WTC11 (cell line): ENCODE measurements around the gene LGALS9B.
A peak's percentile ranks its signal among the peaks of the same experiment; 100 is the strongest.
"Not testable (repeated sequence)": the region's sequence is repeated elsewhere in the genome, so short reads cannot be mapped to it uniquely, and the experiment has no call there.

Experiments used
- CBFB ChIP-seq: sonication (generic); formaldehyde crosslinking; IDR thresholded peaks from 2 replicates; pipeline ENCODE4 v1.8.1; 2022; ENCODE audit warnings: mild to moderate bottlenecking, low read depth, missing genetic modification reagents
- CREB1 ChIP-seq: sonication (generic); formaldehyde crosslinking; IDR thresholded peaks from 2 replicates; pipeline ENCODE4 v1.8.0; 2023; ENCODE audit warnings: mild to moderate bottlenecking, missing genetic modification reagents
- CTCF ChIP-seq: fragments of 200-600 bp; IDR thresholded peaks from 2 replicates; pipeline ENCODE4 v1.8.0; 2022; ENCODE audit warnings: antibody characterized with exemption
- EMX1 ChIP-seq: fragments of 250-450 bp; sonication (Bioruptor Pico); IDR thresholded peaks from 2 replicates; pipeline ENCODE4 v1.8.0; 2021; ENCODE audit warnings: mild to moderate bottlenecking
- FOXP4 ChIP-seq: sonication (generic); formaldehyde crosslinking; IDR thresholded peaks from 2 replicates; pipeline ENCODE4 v1.8.0; 2022; ENCODE audit warnings: mild to moderate bottlenecking, missing genetic modification reagents
- RELA ChIP-seq: sonication (generic); formaldehyde crosslinking; IDR thresholded peaks from 2 replicates; pipeline ENCODE4 v1.8.1; 2022; ENCODE audit warnings: missing genetic modification reagents, mild to moderate bottlenecking, borderline replicate concordance
- ZBTB21 ChIP-seq: sonication (generic); formaldehyde crosslinking; IDR thresholded peaks from 2 replicates; pipeline ENCODE4 v1.8.1; 2023; ENCODE audit warnings: mild to moderate bottlenecking, missing genetic modification reagents, borderline replicate concordance

GRCh38 chr17:20446895-20447294 lies 20.4 kb downstream of the LGALS9B start:
- TF ChIP-seq CTCF: peak; percentile 49
- not testable (repeated sequence) for TF ChIP-seq ZBTB21; CBFB (CRISPR knock-in tag); RELA (CRISPR knock-in tag); CREB1 (CRISPR knock-in tag); EMX1 (CRISPR knock-in tag); FOXP4 (CRISPR knock-in tag)
